ENCODE measurements around the gene RBMS3.

GRCh38 chr3:29410220-29410619 lies 129.3 kb downstream of the RBMS3 start:
- no peak for TF ChIP-seq CTCF (IDR thresholded peaks at IDR 0.05)
- no peak for TF ChIP-seq POLR2AphosphoS5 (IDR thresholded peaks at IDR 0.05)
